Stimulated activated CD8-positive, alpha-beta memory T cell treated with anti-CD3 and anti-CD28 coated beads, Interleukin-4, amount 100 ng/mL, for 48 hours (primary cell): ENCODE results near the gene SSC4D.
A peak's percentile ranks its signal among the peaks of the same experiment; 100 is the strongest.
"Not testable (repeated sequence)": the region's sequence is repeated elsewhere in the genome, so short reads cannot be mapped to it uniquely, and the experiment has no call there.

Source experiments
- DNase-seq: peaks from one replicate; pipeline ENCODE4 v3.0.0-alpha.2; 2020

The SSC4D gene

DNA sequence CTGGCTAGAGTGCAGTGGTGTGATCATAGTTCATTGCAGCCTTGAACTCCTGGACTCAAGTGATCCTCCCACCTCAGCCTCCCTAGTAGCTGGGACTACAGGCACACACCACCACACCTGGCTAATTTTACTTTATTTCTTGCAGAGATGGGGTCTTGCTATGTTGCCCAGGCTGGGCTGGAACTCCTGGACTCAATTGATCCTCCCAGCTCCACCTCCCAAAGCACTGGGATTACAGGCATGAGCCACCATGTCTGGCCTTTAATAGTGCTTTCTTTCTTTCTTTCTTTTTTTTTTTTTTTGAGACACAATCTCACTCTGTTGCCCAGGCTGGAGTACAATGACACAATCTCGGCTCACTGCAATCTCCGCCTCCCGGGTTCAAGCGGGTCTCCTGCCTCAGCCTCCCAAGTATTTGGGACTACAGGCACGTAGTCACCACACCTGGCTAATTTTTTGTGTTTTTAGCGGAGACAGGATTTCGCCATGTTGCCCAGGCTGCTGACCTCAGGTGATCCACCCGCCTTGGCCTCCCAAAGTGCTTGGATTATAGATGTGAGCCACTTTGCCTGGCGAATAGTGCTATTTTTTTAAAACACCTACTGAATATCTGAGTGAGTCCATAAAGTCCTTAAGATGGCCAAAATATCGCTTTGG, 8.3 kb upstream of the SSC4D start:
- DNase-seq = not testable (repeated sequence)

DNA sequence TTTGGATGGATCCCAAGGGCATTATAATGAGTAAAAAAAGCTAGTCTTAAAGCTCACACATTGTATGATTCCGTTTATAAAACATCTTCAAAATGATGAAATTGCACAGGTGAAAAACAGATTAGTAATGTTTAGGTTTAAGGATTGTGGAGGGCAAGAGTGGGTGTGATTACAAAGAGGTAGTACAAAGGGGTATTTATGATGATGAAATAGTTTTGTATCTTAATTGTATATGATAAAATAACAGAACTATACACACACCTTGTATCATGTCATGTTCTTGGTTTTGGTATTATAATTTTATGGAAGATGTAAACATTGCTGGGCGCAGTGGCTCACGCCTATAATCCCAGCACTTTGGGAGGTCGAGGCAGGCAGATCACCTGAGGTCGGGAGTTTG, 2.8 kb upstream of the SSC4D start:
- no peak for DNase-seq

DNA sequence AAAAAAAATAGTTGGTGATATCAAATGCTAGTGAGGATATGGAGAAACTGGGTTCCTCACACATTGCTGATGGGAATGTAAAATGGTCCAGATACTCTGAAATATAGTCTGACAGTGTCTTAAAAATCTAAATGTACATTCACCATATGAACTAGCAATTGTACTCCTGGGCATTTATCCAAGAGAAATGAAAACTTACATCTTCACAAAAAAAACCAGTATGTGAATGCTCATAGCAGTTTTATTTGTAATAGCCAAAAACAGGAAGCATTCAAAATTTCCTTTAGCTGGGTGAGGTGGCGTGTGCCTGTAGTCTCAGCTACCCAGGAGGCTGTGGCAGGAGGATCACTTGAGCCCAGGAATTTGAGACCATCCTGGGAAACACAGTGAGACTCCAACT, 2.1 kb upstream of the SSC4D start:
- DNase-seq = no peak

DNA sequence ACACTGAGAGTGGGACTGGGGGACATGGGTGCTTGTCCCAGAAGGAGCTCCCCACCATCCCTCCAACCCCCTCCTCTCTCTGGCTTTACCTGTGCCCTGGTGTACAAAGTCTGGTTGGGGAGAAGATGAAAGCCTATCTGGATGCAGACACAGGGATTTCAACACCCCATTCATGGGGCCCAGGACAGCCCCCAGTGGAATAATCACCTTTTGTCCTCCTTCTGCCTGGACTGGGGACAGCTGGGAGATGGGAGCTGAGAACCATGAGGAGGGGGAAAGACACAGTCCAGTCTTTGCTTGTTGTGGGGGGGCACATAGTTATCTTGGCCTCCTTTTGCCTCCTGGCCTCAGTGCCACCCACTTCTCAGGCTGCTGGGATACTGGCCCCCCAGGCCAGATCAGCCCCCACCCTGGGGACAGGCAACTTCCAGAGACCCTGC, 1.4 kb downstream of the SSC4D start:
- DNase-seq = no peak

DNA sequence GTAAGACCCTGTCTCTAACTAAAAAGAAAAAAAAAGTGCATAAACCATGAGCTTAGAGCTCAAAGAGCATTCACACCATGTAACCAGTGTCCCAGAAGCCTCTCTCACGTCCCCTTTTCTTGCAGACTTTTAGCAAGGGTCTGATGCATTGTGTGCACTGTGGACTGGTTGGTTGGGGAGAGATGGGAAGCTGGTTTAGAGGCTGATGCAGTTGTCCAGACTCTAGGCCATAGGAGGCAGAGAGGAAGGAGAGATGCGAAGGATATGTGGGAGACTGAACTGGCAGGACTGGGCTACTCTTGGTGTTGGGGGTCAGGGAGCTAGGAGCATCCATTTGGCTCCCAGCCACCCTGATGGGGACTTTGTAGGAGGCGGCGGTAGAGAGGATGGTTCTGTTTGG, 1.8 kb downstream of the SSC4D start:
- no peak for DNase-seq

DNA sequence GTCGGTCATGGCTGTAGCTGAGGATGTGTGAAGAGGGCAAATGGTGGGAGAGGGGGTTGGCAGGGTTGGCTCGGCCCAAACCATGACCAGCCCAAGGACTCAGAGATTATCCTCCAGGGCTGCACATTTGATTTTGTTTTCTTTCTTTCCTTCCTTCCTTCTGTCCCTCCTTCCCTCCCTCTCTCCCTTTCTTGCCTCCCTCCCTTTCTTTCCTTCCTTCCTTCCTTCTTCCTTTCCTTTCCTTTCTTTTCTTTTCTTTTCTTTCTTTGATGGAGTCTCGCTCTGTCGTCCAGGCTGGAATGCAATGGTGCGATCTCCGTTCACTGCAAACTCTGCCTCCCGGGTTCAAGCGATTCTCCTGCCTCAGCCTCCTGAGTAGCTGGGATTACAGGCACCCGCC, 3.8 kb downstream of the SSC4D start:
- DNase-seq = no peak

DNA sequence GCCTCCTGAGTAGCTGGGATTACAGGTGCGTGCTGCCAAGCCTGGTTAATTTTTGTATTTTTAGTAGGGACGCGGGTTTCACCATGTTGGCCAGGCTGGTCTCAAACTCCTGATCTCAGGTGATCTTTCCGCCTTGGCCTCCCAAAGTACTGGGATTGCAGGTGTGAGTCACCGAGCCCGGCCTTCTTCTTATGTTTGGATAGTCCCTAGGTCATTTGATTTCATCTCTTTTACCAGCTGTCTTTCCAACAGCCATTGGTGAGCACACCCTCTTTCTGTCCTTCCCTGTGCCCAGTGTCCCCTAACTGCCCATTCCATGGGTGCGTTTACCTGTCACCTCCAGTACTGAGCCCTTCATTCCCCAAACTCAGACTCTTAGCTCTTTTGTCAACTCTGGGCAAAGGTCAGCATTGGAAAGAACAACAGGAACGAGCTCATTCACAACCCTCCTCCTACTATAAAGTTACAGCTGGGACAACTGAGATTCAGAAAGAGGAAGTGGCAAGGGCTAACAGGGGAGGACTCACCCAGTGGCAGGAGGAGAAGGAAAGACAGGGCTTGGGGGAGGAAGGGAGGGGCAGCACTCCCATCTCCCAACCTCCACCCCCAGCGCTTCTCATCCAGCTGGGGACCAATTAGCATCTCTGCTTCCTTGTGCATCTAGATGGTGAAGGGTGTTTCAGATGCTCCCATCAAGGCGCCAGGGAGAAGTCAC, 5.6 kb downstream of the SSC4D start:
- DNase-seq = no peak

DNA sequence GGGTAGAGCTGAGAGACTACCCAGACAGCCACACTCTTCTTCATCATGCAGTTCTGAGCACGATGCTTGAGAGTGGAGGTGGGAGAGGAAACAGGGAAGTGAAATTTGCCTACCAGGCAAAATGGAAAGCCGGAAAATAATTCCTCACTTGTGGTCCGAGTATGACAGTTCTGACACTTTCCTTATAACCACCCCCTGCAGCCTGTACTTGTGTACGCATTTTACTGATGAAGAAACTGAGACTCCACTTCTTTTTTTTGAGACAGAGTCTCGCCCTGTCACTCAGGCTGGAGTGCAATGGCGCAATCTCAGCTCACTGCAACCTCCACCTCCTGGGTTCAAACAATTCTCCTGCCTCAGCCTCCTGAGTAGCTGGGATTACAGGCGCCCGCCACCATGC, 6.4 kb downstream of the SSC4D start:
- DNase-seq = not testable (repeated sequence)

DNA sequence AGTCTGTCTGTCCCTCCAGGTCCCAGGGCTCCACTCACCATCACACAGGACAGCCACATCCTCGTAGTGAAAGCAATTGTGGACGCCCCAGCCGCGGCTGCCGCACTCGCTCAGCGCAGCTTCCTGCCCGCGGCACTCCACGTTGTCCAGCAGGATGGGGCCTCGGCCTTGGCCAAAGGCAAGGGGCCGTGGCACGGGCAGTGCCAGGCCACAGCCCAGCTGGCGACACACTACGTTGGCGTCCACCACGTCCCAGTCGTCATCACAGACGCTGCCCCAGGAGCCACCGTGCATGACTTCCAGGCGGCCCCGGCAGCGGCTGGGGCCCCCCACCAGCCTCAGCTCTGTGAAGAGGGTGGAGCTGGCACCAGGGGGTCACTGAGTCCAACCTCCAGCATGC, 9.2 kb downstream of the SSC4D start:
- DNase-seq = no peak

DNA sequence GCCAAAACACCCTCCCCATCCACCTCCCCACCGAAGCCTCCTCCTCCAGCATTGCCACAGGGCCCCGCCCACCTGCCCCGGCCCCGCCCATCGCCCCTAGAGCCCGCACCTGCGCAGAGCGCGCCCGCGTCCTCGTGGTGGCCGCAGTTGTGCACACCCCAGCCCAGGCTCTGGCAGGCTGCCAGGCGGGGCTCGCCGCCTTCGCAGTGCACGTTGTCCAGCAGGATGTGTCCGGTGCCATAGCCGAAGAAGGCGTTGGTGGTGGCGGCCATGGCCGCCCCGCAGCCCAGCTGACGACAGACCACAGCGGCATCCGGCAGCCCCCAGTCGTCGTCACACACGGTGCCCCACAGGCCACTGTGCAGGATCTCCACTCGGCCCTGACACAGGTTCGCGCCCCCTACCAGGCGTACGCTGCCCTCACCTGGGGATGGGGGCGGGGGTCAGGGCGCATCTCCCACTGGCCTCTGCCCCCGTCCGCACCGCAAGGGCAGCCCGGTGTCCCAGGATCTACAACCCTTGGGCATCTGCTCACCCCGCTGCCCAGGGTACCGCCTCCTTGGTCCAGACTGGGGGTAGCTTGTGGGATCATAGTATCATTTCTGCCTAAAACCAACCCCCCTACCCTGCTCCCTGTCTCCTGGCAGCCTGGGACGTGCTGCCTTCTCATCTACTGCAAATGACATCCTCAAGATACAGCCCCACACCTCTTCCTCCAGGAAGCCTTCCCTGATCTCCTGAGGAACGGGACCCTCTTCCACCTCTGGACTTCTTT, 11.9 kb downstream of the SSC4D start:
- DNase-seq = peak; percentile 87

DNA sequence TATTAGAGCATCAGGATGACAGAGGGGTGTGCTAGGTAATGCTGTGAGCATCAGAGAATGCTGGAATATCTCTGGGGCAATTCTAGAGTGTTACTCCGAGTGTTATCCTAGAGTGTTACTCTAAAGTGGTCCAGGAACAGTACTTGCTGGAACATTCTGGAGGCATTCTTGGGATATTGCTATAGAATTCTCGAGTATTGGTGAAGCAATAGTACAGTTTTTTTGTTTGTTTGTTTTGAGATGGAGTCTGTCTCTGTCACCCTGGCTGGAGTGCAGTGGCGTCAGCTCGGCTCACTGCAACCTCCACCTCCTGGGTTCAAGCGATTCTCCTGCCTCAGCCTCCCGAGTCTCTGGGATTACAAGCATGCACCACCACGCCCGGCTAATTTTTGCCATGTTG, 12.6 kb downstream of the SSC4D start:
- DNase-seq = no peak

DNA sequence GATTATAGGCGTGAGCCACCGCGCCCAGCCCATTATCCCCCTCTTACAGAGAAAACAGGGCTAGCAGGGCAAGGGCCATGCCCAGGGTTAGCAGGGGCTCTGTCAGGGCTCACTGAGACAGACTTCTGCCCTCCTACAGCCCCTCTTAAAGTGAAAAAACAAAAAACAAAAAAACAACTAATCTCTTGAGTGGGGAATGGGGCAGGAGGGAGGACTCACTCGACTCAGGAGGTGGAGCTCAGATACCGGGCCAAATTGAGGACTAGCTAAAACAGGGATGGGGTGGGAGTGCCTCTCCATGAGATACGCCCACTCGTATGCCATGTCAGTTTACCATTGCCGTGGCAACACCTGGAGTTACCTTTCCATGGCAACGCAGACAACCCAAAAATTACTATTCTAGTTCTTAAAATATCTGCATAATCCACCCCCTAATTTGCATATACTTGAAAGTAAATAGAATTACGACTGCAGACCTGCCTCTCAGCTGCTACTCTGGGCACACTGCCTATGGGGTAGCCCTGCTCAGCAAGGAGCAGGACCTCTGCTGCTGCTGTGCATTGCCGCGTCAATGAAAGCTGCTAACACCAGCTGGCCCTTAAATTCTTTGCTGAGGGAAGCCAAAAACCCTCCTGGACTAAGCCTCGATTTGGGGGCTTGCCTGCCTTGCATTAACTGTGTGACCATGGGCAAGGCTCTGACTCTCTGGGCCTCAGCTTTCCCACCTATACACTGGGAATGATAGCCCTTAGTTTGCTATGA, 13.4 kb downstream of the SSC4D start:
- no peak for DNase-seq

DNA sequence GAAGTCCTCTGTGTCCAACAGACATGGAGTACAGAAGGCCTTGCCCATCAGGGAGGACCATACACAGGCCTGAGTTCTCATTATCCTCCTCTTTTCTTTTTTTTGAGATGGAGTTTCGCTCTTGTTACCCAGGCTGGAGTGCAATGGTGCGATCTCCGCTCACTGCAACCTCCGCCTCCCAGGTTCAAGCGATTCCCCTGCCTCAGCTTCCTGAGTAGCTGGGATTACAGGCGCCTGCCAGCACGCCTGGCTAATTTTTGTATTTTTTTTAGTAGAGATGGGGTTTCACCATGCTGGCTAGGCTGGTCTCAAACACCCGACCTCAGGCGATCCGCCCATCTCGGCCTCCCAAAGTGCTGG, 13.9 kb downstream of the SSC4D start:
- DNase-seq = not testable (repeated sequence)

DNA sequence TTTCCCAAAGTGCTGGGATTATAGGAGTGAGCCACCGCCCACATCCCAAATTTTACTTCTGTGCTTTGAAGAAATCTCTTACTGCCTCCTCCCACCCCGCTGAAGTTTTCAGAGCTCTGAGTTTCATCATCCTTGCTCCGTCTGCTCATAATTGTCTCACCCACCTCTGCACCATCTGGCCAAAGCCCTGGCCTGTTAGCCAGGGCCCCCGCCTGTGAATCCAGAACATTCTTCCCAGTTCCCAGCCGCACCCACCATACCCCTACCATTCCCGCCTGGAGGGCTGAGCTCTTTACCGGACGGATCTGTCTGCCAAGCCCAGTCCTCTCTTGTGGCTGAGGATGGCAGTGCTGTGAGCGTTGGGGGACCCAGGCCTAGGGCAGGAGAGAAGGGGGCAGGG, 14.5 kb downstream of the SSC4D start:
- no peak for DNase-seq

DNA sequence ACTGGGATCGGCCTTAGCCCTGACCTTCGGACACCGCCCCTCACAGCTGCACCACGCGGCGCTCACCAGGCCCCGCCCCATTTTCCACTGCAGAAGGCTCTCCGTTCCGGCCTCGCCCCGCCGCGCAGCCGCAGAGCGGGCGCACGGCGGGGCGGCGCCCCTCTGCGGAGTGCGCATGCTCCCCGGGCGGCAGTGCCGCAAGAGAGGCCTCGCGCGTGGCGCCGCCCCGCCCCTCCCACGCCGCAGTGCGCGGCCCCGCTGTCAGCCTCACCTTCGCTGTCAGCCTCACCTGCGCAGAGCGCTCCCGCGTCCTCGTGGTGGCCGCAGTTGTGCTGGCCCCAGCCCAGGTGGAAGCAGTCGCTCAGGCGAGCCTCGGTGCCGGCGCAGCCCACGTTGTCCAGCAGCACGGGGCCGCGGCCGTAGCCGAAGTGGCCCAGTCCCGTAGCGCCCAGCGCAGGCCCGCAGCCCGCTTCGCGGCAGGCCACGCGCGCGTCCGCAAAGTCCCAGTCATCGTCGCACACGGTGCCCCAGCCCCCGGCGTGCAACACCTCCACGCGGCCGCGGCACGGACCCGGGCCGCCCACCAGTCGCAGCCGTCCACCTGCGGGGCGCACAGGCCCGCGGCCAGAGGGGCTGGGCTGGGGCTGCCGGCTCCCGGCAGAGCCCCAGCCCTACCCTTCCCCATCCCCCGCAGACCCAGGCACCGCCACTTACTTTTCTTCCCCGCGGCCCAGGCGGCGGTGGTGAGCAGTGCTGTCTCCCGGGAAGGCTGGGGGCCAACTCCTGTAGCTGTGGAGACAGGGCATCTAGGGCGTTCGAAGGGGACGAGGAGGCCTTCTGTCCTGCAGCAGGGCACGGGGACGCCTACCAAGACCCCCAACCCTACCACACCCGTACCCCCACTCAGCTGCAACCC, 16.1 kb downstream of the SSC4D start:
- peak; percentile 94 for DNase-seq

DNA sequence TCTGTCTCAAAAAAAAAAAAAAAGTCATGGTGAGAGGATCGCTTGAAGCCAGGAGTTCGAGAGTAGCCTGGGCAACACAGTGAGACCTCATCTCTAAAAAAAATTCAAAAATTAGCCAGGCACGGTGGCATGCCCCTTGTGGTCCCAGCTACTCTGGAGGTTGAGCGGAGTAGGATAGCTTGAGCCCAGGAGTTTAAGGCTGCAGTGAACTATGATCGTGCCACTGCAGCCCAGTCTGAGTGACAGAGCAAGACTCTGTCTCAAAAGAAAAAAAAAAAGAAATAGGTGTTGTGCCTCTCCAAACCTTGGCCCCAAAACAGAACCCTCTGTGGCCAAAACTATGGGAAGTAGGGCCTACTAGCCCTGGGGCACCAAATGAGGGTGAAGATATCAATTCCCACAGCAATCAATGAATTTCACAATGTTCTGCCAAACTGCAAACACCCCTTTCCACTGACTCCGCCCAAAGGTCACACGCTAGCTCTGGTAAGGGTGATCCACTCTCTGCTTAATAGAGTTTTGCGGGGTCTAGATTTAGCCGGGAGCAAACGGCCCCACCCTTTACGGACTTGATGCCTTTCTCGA, 16.9 kb downstream of the SSC4D start:
- DNase-seq = no peak

DNA sequence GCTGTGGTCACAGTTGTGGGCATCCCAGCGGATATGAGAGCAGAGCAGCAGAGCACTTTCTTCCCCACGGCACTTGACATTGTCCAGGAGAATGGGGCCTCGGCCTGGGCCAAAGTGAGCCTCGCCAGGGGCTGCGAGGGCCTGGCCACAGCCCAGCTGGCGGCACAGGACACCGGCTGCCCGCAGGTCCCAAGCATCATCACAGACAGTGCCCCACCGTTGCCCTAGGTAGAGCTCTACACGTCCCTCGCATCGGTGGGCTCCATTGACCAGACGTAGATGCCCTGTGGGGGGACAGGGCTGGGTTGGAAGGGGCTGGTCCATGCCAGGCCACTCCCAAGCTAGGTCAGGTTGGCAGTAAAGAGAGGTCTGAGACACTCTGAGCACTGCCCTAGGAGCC, 19.4 kb downstream of the SSC4D start:
- DNase-seq = no peak

DNA sequence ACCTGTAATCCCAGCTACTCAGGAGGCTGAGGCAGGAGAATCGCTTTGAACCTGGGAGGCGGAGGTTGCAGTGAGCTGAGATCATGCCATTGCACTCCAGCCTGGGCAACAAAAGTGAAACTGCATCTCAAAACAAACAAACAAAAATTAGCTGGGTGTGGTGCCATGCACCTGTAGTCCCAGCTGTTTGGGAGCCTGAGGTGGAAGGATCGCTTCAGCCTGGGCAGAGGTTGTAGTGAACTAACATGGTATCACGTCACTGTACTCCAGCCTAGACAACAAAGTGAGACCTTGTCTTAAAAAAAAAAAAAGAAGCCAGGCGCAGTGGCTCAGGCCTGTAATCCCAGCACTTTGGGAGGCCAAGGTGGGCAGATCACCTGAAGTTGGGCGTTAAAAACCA, 21.7 kb downstream of the SSC4D start:
- DNase-seq = not testable (repeated sequence)

DNA sequence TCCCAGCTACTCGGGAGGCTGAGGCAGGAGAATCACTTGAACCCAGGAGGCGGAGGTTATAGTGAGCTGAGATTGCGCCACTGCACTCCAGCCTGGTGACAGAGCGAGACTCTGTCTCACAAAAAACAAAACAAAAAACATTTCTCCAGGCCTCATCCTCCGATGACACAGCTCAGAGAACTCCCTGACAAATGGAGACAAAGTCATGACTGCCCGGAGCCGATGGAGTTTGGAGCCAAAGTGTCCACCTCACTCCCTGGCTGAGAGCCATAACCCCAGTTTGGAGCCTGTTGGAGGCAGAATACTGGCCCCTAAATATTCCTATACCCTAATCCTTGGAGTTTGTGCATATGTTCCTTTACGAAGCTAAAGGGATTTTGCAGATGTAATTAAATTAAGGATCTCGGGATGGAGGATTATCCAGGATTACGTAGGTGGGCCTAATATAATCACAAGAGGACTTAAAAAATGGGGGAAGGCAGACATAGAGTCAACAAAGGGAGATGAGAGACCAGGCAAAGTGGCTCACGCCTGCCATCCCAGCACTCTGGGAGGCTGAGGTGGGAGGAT, 22.7 kb downstream of the SSC4D start:
- DNase-seq = no peak

DNA sequence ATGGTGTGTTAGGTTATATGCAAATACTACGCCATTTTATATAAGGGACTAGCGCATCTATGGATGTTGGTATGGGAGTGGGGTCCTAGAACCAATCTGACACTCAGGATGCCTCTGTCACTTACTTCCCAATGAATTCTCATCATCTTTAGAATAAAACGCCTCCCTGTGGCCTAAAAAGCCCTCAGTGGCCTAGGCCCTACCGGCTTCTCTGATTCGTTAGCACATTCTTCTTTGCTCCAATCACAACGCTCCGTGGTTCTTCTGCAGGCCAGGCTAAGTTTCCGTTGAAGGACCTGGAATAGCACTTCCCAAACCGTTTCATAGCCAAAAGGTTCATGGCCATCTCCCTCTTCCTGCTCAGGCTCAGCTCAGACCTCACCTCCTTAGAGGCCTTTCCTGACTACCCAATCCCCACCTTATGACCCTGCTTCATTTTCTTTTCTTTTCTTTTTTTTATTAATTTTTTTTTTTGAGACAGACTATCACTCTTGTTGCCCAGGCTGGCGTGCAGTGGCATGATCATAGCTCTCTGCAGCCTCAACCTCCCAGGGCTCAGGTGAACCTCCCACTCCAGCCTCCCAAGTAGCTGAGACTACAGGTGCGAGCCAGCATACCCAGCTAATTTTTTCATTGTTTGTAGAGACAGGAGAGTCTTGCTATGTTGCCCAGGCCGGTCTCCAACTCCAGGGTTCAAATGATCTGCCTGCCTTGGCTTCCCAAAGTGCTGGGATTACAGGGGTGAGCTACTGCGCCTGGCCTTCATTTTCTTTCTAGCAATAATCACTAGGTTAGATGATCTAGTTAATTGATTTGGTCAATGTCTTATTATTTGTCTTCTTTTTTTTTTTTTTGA, 26.2 kb downstream of the SSC4D start:
- DNase-seq = no peak

DNA sequence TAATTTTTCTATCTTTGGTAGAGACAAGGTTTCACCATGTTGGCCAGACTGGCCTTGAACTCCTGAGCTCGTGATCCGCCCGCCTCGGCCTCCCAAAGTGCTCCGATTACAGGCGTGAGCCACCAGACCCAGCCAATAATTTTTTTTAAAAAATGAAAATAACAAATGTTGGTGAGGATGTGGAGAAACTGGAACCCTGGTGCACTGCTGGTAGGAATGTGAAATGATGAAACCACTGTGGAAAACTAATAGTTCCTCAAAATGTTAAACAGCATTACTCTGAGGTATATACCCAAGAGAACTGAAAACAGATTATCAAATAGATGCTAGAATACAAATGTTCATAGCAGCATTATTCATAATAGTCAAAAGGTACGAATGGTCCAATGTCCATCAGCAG, 27.7 kb downstream of the SSC4D start:
- DNase-seq = no peak
